OCI-LY3 (cell line): ENCODE results near the gene TAS2R19.

ENCODE experiments used
- CTCF ChIP-seq: fragments of 200-600, 300-600 bp; sonication (generic); IDR thresholded peaks from 2 replicates; pipeline ENCODE4 v1.5.1; 2014; ENCODE audit warnings: antibody characterized with exemption, low read length, low read depth
- EZH2phosphoT487 ChIP-seq: fragments of 200-600 bp; shearing (Covaris generic); IDR thresholded peaks from 2 replicates; pipeline ENCODE4 v1.6.1; 2018; ENCODE audit warnings: antibody characterized with exemption, mixed run types, low read depth

DNA sequence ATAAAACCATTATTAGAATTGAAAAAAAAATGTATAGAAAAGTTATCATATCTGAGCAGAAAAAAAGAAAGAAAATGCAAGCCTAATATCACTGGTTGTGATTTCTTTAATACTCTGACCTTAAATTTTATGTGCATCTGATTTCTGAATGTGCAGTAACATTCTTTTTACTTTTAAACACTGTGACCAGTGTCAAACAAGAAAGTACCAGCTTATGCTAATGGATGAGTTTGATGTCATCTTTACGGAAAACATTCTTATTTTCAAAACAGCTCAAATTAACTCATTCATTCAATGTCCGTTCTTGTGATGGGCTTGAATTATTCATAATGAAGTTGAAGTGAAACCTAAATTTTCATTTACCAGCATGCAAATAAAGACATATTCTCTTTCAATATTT lies 35.6 kb downstream of the TAS2R19 start, which contains the start of gene TAS2R50:
- no peak for TF ChIP-seq EZH2phosphoT487
- no peak for TF ChIP-seq CTCF
